Caco-2 (cell line): ENCODE results near the gene SDSL. TPM values are rescaled to one million over a fixed set of nuclear protein-coding genes. Genes with fewer than 3 reads are reported as not detected.

ENCODE experiments used
- BruUV-seq: library from RNA; stranded (reverse); fragments of 400-500 nt; replicated peaks from 2 replicates; lab custom pipeline; 2021; lab: Mats Ljungman, UMichigan
- CTCF ChIA-PET: fragments of 300-600 bp; sonication (Branson Sonifier 250); formaldehyde crosslinking; loops from one replicate; lab custom pipeline; 2022; ENCODE audit warnings: antibody characterized with exemption; lab: Charles Lee
- POLR2A ChIA-PET: fragments of 300-600 bp; sonication (Branson Sonifier 250); formaldehyde crosslinking; loops from one replicate; lab custom pipeline; 2022; ENCODE audit warnings: antibody characterized with exemption; lab: Charles Lee
- DNase-seq, 2 experiments: peaks; one replicate each; pipeline versions ENCODE4 v3.0.0 to v3.0.0-alpha.2; 2020 to 2022
- H3K27me3 ChIP-seq: replicated peaks from 2 replicates; pipeline ENCODE4 v1.6.0; 2011; ENCODE audit warnings: low read length; ENCODE audit not compliant: control insufficient read depth, insufficient read depth
- H3K36me3 ChIP-seq: 2 replicates; pipeline ENCODE4 v1.5.1; 2011; ENCODE audit warnings: low read length; ENCODE audit not compliant: control insufficient read depth, insufficient read depth
- H3K4me1 ChIP-seq: fragments of 250-450 bp; sonication (Bioruptor Pico); 2 replicates; pipeline ENCODE4 v1.5.1; 2020; ENCODE audit warnings: mild to moderate bottlenecking
- H3K4me3 ChIP-seq: 2 replicates; pipeline ENCODE4 v1.5.1; 2011; ENCODE audit warnings: low read depth, mild to moderate bottlenecking, control low read depth, low read length
- H3K9me3 ChIP-seq: fragments of 250-450 bp; sonication (Bioruptor Pico); 2 replicates; pipeline ENCODE4 v1.5.1; 2020; ENCODE audit warnings: mild to moderate bottlenecking, moderate library complexity
- H3K27ac Mint-ChIP-seq: one replicate; pipeline ENCODE4 v1.8.0; 2022; ENCODE audit warnings: mixed read lengths; ENCODE audit not compliant: unreplicated experiment
- H3K27me3 Mint-ChIP-seq: one replicate; pipeline ENCODE4 v1.8.0; 2022; ENCODE audit warnings: mixed read lengths; ENCODE audit not compliant: insufficient read depth, unreplicated experiment
- H3K36me3 Mint-ChIP-seq: one replicate; pipeline ENCODE4 v1.8.0; 2022; ENCODE audit warnings: mild to moderate bottlenecking, mixed read lengths; ENCODE audit not compliant: insufficient read depth, unreplicated experiment
- H3K4me1 Mint-ChIP-seq: one replicate; pipeline ENCODE4 v1.8.0; 2022; ENCODE audit warnings: low read depth, mixed read lengths; ENCODE audit not compliant: unreplicated experiment
- H3K4me3 Mint-ChIP-seq: one replicate; pipeline ENCODE4 v1.8.0; 2022; ENCODE audit warnings: mild to moderate bottlenecking, moderate library complexity, mixed read lengths; ENCODE audit not compliant: unreplicated experiment
- H3K9me3 Mint-ChIP-seq: one replicate; pipeline ENCODE4 v1.8.0; 2022; ENCODE audit warnings: mixed read lengths; ENCODE audit not compliant: unreplicated experiment
- CTCF ChIP-seq, 2 experiments: fragments of 200-600 bp in 1 of 2; IDR thresholded peaks; 1 replicate in 1 of 2; 2 replicates in 1 of 2; pipeline versions ENCODE4 v1.5.1 to v1.8.0; 2011 to 2022; ENCODE audit warnings: antibody characterized with exemption in 1 of 2, control low read depth in 1 of 2, inconsistent platforms in 1 of 2, low read depth in 1 of 2, low read length in 1 of 2, mild to moderate bottlenecking in 1 of 2, moderate library complexity in 1 of 2; ENCODE audit not compliant: insufficient read depth in 1 of 2, severe bottlenecking in 1 of 2, unreplicated experiment in 1 of 2
- intact Hi-C: fragments of 100-400 bp; cut with micrococcal nuclease; formaldehyde crosslinking; loops from one replicate; pipeline ENCODE4 v1.10.0; 2022; ENCODE audit not compliant: unreplicated experiment
- total RNA-seq: library from RNA; stranded (reverse); gene quantifications from 2 replicates; pipeline ENCODE4 v1.2.3, GENCODE V29; 2022

The SDSL gene
- total RNA-seq, 1 experiment from 2014 or later: 4.5 TPM

- peaks cover 11% of the 10 kb centered on the region; the same call in 1 of the 2 replicates for H3K4me1 ChIP-seq
- Mint-ChIP-seq H3K27ac (no peak overlapping the region), H3K9me3 (no peaks in the 10 kb centered on the region), H3K4me3 (peak overlapping the region; percentile 80), H3K36me3 (no peaks in the 10 kb centered on the region), H3K27me3 (peaks cover 31% of the 10 kb centered on the region), H3K4me1 (peaks cover 9% of the 10 kb centered on the region)
- no peaks in the 10 kb centered on the region for H3K36me3 ChIP-seq
- peak in 1 of 2 experiments; percentile 50 for DNase-seq
- intact Hi-C loops: loop anchor here (10.0 kb wide), 1 partner anchor 127 kb away; no protein-coding TSS in a partner anchor
- TF ChIP-seq CTCF (IDR thresholded peaks at IDR 0.05; ENCODE audit: insufficient read depth in 1 of 2, low read depth in 1 of 2, low read length in 1 of 2, severe bottlenecking in 1 of 2, unreplicated experiment in 1 of 2): no peak
- no peaks in the 10 kb centered on the region for H3K9me3 ChIP-seq
- H3K4me3 ChIP-seq: peak overlapping the region; percentile 55
- ChIA-PET POLR2A (no interaction called here), CTCF (interaction anchor here (0.7 kb wide), 1 partner anchor 513 kb away, joined by 3 read pairs; no protein-coding TSS in a partner anchor)
- peaks cover 5% of the 10 kb centered on the region for H3K27me3 ChIP-seq
- BruUV-seq: no TSS peak
Measured at GRCh38 chr12:113467502-113468364, 45.6 kb downstream of the SDSL start.

- TF ChIP-seq CTCF (IDR thresholded peaks at IDR 0.05; ENCODE audit: insufficient read depth in 1 of 2, low read depth in 1 of 2, low read length in 1 of 2, severe bottlenecking in 1 of 2, unreplicated experiment in 1 of 2): no peak
- peak overlapping the region; percentile 55 for H3K4me3 ChIP-seq
- POLR2A ChIA-PET: no interaction called here
- no peaks in the 10 kb centered on the region for H3K9me3 ChIP-seq
- H3K9me3 Mint-ChIP-seq: no peaks in the 10 kb centered on the region
- peaks cover 5% of the 10 kb centered on the region for H3K27me3 ChIP-seq
- H3K4me1 Mint-ChIP-seq: peaks cover 7% of the 10 kb centered on the region
- H3K36me3 ChIP-seq: no peaks in the 10 kb centered on the region
- no peak for DNase-seq
- peak overlapping the region; percentile 80 for H3K4me3 Mint-ChIP-seq
- intact Hi-C loops: loop anchor here (10.0 kb wide), 1 partner anchor 126 kb away; no protein-coding TSS in a partner anchor
- peaks cover 34% of the 10 kb centered on the region for H3K27me3 Mint-ChIP-seq
- BruUV-seq: no TSS peak
- H3K27ac Mint-ChIP-seq: no peak overlapping the region
- CTCF ChIA-PET: interaction anchor here (0.7 kb wide), 1 partner anchor 512 kb away, joined by 3 read pairs; no protein-coding TSS in a partner anchor
- H3K4me1 ChIP-seq: peaks cover 11% of the 10 kb centered on the region; the same call in 1 of the 2 replicates
- no peaks in the 10 kb centered on the region for H3K36me3 Mint-ChIP-seq
Measured at GRCh38 chr12:113468365-113469223, 46.4 kb downstream of the SDSL start.
